HG03103 (cell line): Measurements from ENCODE around the gene PEX5.
"Not testable (repeated sequence)": the region's sequence is repeated elsewhere in the genome, so short reads cannot be mapped to it uniquely, and the experiment has no call there.

Source experiments
- ATAC-seq: cut with Tn5 transposase; IDR thresholded peaks from one replicate; pipeline ENCODE4 v1.9.1; 2021; ENCODE audit warnings: low read depth; ENCODE audit not compliant: unreplicated experiment

The PEX5 gene

DNA sequence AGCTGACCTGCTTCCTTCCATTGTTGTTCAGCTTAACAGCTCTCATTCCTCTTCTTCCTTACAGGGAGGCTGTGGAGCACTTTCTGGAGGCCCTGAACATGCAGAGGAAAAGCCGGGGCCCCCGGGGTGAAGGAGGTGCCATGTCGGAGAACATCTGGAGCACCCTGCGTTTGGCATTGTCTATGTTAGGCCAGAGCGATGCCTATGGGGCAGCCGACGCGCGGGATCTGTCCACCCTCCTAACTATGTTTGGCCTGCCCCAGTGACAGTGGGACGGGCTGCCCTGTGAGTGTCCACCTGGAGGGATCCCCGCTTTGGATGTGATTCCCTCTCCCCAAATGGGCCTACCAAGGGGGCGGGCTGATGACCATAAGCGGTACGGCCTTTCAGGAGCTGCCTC, 20.5 kb downstream of the PEX5 start:
- ATAC-seq: no peak

DNA sequence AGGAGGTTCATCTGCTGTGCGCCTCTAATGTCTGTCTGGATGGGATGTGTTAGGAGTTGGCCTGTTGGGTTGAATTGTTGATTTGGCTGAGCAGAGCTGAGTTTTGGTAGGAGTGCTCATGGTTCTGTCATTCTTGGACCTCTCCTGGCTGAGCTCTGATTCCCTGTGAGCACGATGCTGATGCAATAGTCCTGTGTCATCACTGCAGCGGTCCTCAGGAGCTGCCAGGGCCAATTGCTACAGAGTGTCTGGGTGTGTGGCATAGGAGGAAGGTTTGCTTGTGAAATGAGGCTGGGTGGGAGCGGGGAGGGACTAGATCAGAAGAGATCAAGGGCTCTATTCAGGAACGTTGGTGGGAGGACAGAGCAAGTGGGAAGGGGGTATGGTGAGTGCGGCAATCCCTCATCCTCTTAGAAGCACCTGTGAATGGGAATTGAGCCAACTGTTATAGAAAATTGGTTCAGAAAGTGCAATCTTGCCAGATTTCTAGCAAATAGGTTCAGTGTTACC, 21.2 kb downstream of the PEX5 start:
- ATAC-seq: no peak

DNA sequence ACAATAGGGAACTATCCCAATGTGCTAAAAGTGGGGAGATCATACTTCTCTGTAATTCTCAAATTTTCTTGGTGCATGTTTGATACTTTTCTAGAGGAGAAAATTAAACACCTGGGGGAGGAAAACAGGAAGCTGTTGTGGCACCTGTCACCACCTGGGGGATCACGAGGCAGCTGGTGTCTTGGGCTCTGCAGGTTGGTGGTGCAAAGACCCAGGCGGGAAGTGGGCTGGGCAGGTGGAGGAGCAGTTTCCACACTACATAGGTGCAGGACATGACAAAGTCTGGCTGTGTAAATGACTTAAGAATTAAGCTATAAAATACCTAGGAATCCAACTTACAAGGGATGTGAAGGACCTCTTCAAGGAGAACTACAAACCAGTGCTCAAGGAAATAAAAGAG, 23.2 kb downstream of the PEX5 start:
- no peak for ATAC-seq

DNA sequence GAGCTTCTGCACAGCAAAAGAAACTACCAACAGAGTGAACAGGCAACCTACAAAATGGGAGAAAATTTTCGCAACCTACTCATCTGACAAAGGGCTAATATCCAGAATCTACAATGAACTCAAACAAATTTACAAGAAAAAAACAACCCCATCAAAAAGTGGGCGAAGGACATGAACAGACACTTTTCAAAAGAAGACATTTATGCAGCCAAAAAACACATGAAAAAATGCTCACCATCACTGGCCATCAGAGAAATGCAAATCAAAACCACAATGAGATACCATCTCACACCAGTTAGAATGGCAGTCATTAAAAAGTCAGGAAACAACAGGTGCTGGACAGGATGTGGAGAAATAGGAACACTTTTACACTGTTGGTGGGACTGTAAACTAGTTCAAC, 24.3 kb downstream of the PEX5 start:
- not testable (repeated sequence) for ATAC-seq

DNA sequence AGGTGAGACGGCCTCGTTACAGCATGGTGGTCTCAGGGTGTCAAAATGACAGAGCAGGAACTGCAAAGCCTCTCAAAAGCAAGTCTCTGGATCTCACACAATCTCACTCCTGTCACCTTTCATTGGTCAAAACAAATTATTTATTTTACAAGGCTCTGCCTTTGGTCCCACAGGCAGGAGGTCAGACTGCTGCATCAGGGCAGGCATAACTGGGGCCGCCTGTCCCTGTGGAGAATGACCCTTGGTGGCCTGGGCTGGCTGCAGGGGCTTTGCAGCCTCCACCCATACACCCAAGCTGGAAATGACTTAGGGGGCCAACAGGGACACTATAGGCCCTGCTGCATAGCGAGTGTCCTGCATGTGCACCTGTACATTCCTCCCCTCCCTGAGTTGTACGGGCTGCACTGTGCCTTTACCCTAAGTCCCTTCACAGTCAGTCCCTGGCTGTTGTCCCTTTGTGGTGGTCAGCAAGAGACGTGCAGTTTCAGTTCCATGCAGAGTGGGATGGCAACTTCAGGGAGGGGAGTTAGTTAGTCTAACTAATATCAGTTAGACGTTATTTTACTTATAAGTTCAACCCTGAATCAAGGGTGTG, 28.1 kb downstream of the PEX5 start:
- ATAC-seq: no peak

DNA sequence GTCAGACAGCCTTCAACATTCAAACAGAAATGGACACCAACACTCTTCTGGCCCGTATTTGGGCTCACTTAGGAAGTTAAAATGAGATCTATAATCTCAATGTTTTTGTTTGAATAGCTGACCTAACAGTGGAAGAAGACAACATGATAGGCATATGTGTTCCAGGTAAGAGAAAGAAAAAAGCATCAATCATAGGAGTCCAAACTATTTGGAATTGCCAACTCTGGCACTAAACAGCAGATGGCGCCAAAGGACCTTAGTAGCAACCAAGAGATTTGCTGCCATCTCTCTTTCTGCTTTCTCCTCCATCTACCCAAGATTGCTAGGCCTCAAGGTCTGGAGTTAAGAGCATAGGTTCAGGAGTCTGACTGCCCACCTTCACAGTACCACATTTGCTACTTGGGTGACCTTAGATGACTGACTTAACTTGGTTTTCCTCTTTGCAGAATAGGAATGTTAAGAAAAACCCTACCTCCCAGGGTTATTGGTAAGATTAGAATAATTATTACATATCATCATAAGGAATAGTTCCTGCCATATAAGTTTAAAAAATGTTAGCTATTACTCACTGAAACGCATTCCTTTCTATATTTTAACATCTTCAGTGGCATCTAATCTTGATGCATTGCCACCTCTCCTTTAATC, 30.2 kb downstream of the PEX5 start:
- no peak for ATAC-seq

DNA sequence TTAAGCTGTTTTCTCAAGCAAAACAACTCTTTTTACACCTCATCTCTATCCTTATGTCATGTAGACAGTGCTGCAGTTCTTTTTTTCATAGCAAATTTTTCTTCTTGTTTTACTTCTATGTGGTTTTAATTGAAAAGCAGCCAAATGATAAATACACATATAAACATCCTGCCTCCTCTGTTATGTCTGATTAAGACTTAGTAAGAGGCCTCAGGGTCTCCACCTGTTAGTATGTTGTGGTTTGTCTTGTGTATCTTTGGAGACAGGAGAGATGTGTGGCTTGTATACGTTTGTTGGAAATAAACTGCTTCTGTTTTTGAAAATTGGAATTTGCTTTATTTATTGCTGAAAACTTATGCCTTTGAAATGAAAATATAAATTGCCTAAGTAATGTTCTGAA, 32.0 kb downstream of the PEX5 start:
- no peak for ATAC-seq

DNA sequence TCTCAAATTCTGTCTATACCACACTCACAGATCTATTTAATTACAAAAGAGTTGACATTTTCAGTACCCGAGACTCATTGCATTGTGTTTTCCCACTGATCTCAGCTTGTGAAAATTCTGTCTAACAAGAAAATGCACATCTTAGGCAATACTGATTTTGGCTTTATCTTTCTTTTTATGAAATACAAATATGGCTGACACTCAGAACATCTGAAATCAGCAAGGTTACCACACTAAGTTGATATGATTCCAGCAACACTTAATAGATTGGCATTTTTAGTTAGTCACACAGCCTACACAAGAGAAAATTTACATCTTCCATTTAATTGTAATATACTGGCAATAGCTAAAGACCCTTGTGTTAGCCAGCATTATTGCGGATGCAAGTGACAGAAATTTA, 40.3 kb downstream of the PEX5 start:
- no peak for ATAC-seq

DNA sequence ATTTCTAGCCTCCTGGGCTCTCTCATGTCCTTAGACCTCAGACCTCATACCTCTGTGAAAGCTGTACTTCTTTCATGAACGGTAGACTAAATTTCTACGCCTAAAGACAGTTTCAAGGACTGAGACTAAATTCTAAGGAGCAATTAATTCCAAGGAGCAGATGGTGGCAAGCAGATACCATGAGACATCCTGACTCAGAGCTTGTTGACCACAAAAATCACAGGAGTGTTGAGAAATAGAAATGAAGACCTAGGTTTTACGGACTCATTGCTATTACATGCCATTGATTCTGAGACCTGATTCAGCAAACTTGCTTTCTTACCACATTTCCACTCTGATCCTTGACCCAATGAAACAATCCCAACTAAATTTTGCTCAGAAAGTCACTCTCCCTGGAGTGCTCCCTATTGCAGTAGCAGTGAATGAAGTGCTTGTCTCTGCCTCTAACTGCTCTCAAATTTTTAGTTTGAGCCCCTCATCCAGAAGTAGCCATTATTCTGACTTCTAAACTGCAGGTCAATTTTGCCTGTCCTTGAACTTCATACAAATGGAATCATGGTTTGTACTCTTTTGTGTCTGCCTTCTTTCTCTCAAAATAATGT, 52.0 kb downstream of the PEX5 start:
- no peak for ATAC-seq

DNA sequence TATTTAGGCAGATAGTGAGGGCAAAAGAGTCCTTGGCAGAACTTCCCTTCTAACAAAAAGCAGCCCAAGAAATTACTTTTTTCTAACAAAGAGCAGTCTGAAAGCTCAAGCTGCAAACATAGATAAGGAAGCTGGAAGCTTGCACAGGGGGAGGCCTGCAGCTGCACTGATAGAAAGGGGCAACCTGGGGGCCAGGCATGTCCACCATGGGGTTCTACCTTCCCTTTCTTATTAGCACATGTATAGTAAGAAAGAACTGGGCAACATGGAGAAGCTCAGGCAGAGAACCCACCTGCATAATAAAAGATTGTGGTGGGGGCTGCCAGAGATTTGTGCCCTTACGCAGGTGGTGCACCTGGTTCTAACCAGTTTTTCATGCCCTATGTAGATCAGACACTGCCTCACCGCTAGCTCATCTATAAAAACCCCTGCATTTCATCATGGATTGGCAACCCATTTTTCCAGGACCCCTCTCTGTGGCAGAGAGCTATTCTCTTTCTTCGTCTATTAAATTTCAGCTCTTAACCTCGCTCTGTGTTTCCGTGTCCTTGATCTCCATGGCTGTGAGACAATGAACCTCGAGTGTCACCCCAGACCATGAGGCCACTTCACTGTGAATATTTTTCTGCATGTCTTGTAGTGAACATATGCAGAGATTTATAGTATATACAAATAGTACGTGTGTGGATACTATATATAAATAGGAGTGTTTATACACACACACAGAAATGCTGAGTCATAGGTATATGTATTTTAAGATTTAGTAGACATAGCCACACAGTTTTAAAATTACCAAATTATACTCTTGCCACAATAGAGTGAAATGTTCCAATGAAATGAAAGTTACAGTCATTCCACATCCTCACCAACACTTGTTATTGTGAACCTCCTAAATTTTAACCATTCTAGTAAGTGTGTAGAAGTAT, 53.0 kb downstream of the PEX5 start:
- ATAC-seq: no peak

DNA sequence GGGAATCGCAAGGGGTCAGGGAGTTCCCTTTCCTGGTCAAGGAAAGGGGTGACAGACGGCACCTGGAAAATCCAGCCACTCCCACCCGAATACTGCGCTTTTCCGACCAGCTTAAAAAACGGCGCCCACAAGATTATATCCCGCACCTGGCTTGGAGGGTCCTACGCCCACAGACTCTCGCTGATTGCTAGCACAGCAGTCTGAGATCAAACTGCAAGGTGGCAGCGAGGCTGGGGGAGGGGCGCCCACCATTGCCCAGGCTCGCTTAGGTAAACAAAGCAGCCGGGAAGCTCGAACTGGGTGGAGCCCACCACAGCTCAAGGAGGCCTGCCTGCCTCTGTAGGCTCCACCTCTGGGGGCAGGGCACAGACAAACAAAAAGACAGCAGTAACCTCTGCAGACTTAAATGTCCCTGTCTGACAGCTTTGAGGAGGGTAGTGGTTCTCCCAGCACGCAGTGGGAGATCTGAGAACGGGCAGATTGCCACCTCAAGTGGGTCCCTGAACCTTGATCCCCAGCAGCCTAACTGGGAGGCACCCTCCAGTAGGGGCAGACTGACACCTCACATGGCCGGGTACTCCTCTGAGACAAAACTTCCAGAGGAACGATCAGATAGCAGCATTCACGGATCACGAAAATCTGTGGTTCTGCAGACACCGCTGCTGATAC, 62.0 kb downstream of the PEX5 start:
- ATAC-seq: not testable (repeated sequence)

DNA sequence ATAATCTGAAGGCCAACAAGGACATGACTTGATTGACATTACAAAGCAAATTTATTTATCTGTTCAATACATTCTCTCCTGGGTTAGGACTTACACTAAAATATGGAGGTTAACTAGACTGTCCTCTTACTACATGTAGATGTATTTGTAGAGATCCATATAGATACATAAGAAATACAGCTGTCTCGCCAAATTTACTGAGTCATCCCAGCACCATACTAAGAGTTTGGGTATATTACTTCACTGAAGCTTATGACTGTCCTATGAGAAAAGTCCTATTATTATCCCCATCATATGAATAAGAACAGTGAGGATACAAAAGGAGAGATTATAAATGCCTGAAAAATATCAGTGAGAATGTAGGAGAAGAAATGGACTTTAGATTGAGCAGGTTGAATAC, 69.6 kb downstream of the PEX5 start:
- ATAC-seq: no peak
